GM23248 (cell line): ENCODE results near the gene DNAH14. TPM values are rescaled to one million over a fixed set of nuclear protein-coding genes. Genes with fewer than 3 reads are reported as not detected.

ENCODE experiments used
- DNase-seq: peaks from one replicate; pipeline ENCODE4 v3.0.0-alpha.2; 2015
- H2AFZ ChIP-seq: fragments of 200-600 bp; sonication (generic); 2 replicates; pipeline ENCODE4 v1.6.1; 2016; ENCODE audit warnings: antibody characterized with exemption
- H3F3A ChIP-seq: fragments of 200-600 bp; sonication (generic); 2 replicates; pipeline ENCODE4 v1.6.1; 2016; ENCODE audit warnings: mild to moderate bottlenecking, antibody characterized with exemption, mixed run types; ENCODE audit not compliant: insufficient read depth
- H3K27ac ChIP-seq: fragments of 200-600 bp; sonication (generic); 2 replicates; pipeline ENCODE4 v1.5.1; 2016; ENCODE audit warnings: mild to moderate bottlenecking
- H3K27me3 ChIP-seq: fragments of 200-600 bp; sonication (generic); replicated peaks from 2 replicates; pipeline ENCODE4 v1.6.1; 2016; ENCODE audit warnings: mild to moderate bottlenecking; ENCODE audit not compliant: insufficient read depth
- H3K36me3 ChIP-seq: fragments of 200-600 bp; sonication (generic); 2 replicates; pipeline ENCODE4 v1.6.1; 2016; ENCODE audit warnings: low read depth, mild to moderate bottlenecking
- H3K4me1 ChIP-seq: fragments of 200-600 bp; sonication (generic); 2 replicates; pipeline ENCODE4 v1.6.1; 2016; ENCODE audit warnings: mild to moderate bottlenecking; ENCODE audit not compliant: insufficient read depth
- H3K4me2 ChIP-seq: fragments of 200-600 bp; sonication (generic); one replicate; pipeline ENCODE4 v1.6.1; 2016; ENCODE audit warnings: mild to moderate bottlenecking; ENCODE audit not compliant: unreplicated experiment
- H3K4me3 ChIP-seq: fragments of 200-600 bp; sonication (generic); 2 replicates; pipeline ENCODE4 v1.5.1; 2016; ENCODE audit warnings: mild to moderate bottlenecking
- H3K79me2 ChIP-seq: fragments of 200-600 bp; sonication (generic); 2 replicates; pipeline ENCODE4 v1.6.1; 2016; ENCODE audit warnings: mild to moderate bottlenecking; ENCODE audit not compliant: insufficient read depth
- H3K9ac ChIP-seq: fragments of 200-600 bp; sonication (generic); 2 replicates; pipeline ENCODE4 v1.6.1; 2016; ENCODE audit warnings: mild to moderate bottlenecking
- H3K9me2 ChIP-seq: fragments of 200-600 bp; sonication (generic); 2 replicates; pipeline ENCODE4 v1.6.1; 2016; ENCODE audit warnings: mixed run types, mild to moderate bottlenecking, moderate library complexity; ENCODE audit not compliant: insufficient read depth
- H3K9me3 ChIP-seq: fragments of 200-600 bp; sonication (generic); one replicate; pipeline ENCODE4 v1.6.1; 2017; ENCODE audit warnings: low read depth
- H4K20me1 ChIP-seq: fragments of 200-600 bp; sonication (generic); 2 replicates; pipeline ENCODE4 v1.6.0; 2016; ENCODE audit not compliant: insufficient read depth
- EZH2 ChIP-seq: fragments of 200-600 bp; sonication (generic); IDR thresholded peaks from 2 replicates; pipeline ENCODE4 v1.6.1; 2018; ENCODE audit warnings: antibody characterized with exemption, mild to moderate bottlenecking; ENCODE audit not compliant: insufficient read depth, poor library complexity, severe bottlenecking
- EZH2phosphoT487 ChIP-seq: fragments of 200-600 bp; sonication (generic); IDR thresholded peaks from 2 replicates; pipeline ENCODE4 v1.6.1; 2018; ENCODE audit warnings: antibody characterized with exemption, moderate library complexity, mild to moderate bottlenecking, low read depth; ENCODE audit not compliant: insufficient read depth
- WGBS, 2 experiments: methylation state at CpG; one replicate each; pipeline ENCODE4 v1.1.6; 2015 to 2017; ENCODE audit warnings: low lambda C conversion rate in 2 of 2, low coverage in 1 of 2; ENCODE audit errors: missing lambda C conversion rate in 2 of 2; 5-methylcytosine and 5-hydroxymethylcytosine counted together
- in situ Hi-C: fragments of 300-500 bp; cut with MboI; formaldehyde crosslinking; loops from 2 replicates; pipeline ENCODE4 v1.15.0; 2020
- polyA plus RNA-seq: library from polyadenylated mRNA; unstranded; fragments of >200 nt; fragmentation: Nextera tagmentation; extraction: Ambion mirVana; gene quantifications from 2 replicates; pipeline ENCODE4 v1.2.1, GENCODE V29; 2016
- total RNA-seq: library from RNA; depleted of rRNA; stranded (reverse); fragments of >200 nt; shearing (Covaris generic); gene quantifications from 2 replicates; pipeline ENCODE4 v1.2.3, GENCODE V29; 2014

Gene DNAH14
- total and polyA plus RNA-seq, 2 experiments from 2014 or later = 9.9 to 20.8 TPM

GRCh38 chr1:224896130-224896781, 33.2 kb upstream of the DNAH14 start:
- Histone ChIP-seq H3K27me3 (no peaks in the 10 kb centered on the region; the same call in 1 of the 2 replicates), H3K4me3 (no peak overlapping the region), H4K20me1 (no peaks in the 10 kb centered on the region), H3K4me1 (no peaks in the 10 kb centered on the region), H3K36me3 (no peaks in the 10 kb centered on the region), H3K9me2 (no peaks in the 10 kb centered on the region), H2AFZ (no peak overlapping the region), H3K27ac (no peak overlapping the region), H3K9ac (no peak overlapping the region), H3K4me2 (no peak overlapping the region), H3F3A (no peaks in the 10 kb centered on the region), H3K79me2 (no peaks in the 10 kb centered on the region), H3K9me3 (no peaks in the 10 kb centered on the region)
- WGBS, 2 experiments = 60 to 65% methylated on average over 5 of the region's 5 CpGs
- in situ Hi-C loops = no loop called here
- no peak for DNase-seq
- TF ChIP-seq EZH2 (no peak), EZH2phosphoT487 (no peak)

- no peak overlapping the region for H3K9ac ChIP-seq
- H2AFZ ChIP-seq = no peak overlapping the region
- in situ Hi-C loops = no loop called here
- no peak overlapping the region for H3K4me3 ChIP-seq
- no peak overlapping the region for H3K27ac ChIP-seq
- no peaks in the 10 kb centered on the region for H4K20me1 ChIP-seq
- TF ChIP-seq EZH2 (no peak), EZH2phosphoT487 (no peak)
- no peaks in the 10 kb centered on the region for H3K36me3 ChIP-seq
- DNase-seq = peak; percentile 26
- H3K9me2 ChIP-seq = no peaks in the 10 kb centered on the region
- no peaks in the 10 kb centered on the region for H3F3A ChIP-seq
- no peaks in the 10 kb centered on the region for H3K4me1 ChIP-seq
- no peaks in the 10 kb centered on the region for H3K79me2 ChIP-seq
- no peak overlapping the region for H3K4me2 ChIP-seq
- 44 to 52% methylated on average over 1 of the region's 1 CpG for WGBS, 2 experiments
- H3K27me3 ChIP-seq = no peaks in the 10 kb centered on the region; the same call in 1 of the 2 replicates
- no peaks in the 10 kb centered on the region for H3K9me3 ChIP-seq
Observed at GRCh38 chr1:224897529-224898327, 31.7 kb upstream of the DNAH14 start.

- WGBS, 2 experiments = 50 to 62% methylated on average over 3 of the region's 3 CpGs
- TF ChIP-seq EZH2phosphoT487 (no peak), EZH2 (no peak)
- H4K20me1 ChIP-seq = no peaks in the 10 kb centered on the region
- no peaks in the 10 kb centered on the region for H3F3A ChIP-seq
- no peaks in the 10 kb centered on the region for H3K9me2 ChIP-seq
- in situ Hi-C loops = no loop called here
- DNase-seq = no peak
- no peaks in the 10 kb centered on the region for H3K9me3 ChIP-seq
- no peak overlapping the region for H3K9ac ChIP-seq
- H3K4me2 ChIP-seq = no peak overlapping the region
- no peaks in the 10 kb centered on the region for H3K79me2 ChIP-seq
- H3K27ac ChIP-seq = no peak overlapping the region
- peaks cover 5% of the 10 kb centered on the region for H3K27me3 ChIP-seq
- no peaks in the 10 kb centered on the region for H3K36me3 ChIP-seq
- H3K4me3 ChIP-seq = no peak overlapping the region
- no peaks in the 10 kb centered on the region for H3K4me1 ChIP-seq
- H2AFZ ChIP-seq = no peak overlapping the region
Observed at GRCh38 chr1:224898937-224899336, 30.5 kb upstream of the DNAH14 start.

- WGBS, 2 experiments = 79 to 80% methylated on average over 3 of the region's 3 CpGs
Observed at GRCh38 chr1:224900062-224900630, 29.3 kb upstream of the DNAH14 start.

More at GRCh38 chr1:224900062-224900630, 29.3 kb upstream of the DNAH14 start:
- Histone ChIP-seq H3K4me3 (no peak overlapping the region), H3K27ac (no peak overlapping the region), H3K36me3 (no peaks in the 10 kb centered on the region), H3K9me3 (no peaks in the 10 kb centered on the region), H3F3A (no peaks in the 10 kb centered on the region), H3K4me1 (no peaks in the 10 kb centered on the region), H2AFZ (no peak overlapping the region), H3K79me2 (no peaks in the 10 kb centered on the region), H3K9me2 (no peaks in the 10 kb centered on the region), H4K20me1 (no peaks in the 10 kb centered on the region), H3K4me2 (no peak overlapping the region), H3K9ac (no peak overlapping the region), H3K27me3 (peaks cover 12% of the 10 kb centered on the region)
- no peak for DNase-seq
- TF ChIP-seq EZH2phosphoT487 = no peak
- TF ChIP-seq EZH2 = no peak
- in situ Hi-C loops = no loop called here
